Endothelial cell of umbilical vein (primary cell): ENCODE results near the gene EFEMP1.

Experiments used
- CTCF ChIP-seq, 2 donors: IDR thresholded peaks; 1 replicate in 1 of 2; 2 replicates in 1 of 2; pipeline ENCODE4 v1.5.1; 2011; ENCODE audit warnings: low read length in 2 of 2, mild to moderate bottlenecking in 2 of 2, moderate library complexity in 2 of 2, control low read depth in 1 of 2, inconsistent platforms in 1 of 2, low read depth in 1 of 2; ENCODE audit not compliant: insufficient read depth in 1 of 2; ENCODE audit errors: extremely low read depth in 1 of 2
- EZH2 ChIP-seq: IDR thresholded peaks from 2 replicates; pipeline ENCODE4 v1.6.1; 2012; ENCODE audit warnings: borderline replicate concordance, low read depth, mild to moderate bottlenecking, moderate library complexity, low read length, inconsistent platforms; ENCODE audit not compliant: severe bottlenecking
- FOS ChIP-seq: IDR thresholded peaks from 2 replicates; pipeline ENCODE4 v1.6.1; 2011; ENCODE audit warnings: mild to moderate bottlenecking, low read length, moderate library complexity, borderline replicate concordance; ENCODE audit not compliant: insufficient read depth
- JUN ChIP-seq: IDR thresholded peaks from 2 replicates; pipeline ENCODE4 v1.6.1; 2011; ENCODE audit warnings: borderline replicate concordance, low read depth; ENCODE audit not compliant: insufficient read length, insufficient read depth
- MAX ChIP-seq: IDR thresholded peaks from 2 replicates; pipeline ENCODE4 v1.6.1; 2011; ENCODE audit not compliant: insufficient read depth, insufficient read length
- MYC ChIP-seq: IDR thresholded peaks from one replicate; pipeline ENCODE4 v1.6.1; 2011; ENCODE audit warnings: mild to moderate bottlenecking, low read depth, low read length
- POLR2A ChIP-seq: IDR thresholded peaks from 2 replicates; pipeline ENCODE4 v1.6.1; 2012; ENCODE audit warnings: low read depth, mild to moderate bottlenecking, control low read depth, low read length
- POLR2AphosphoS5 ChIP-seq: IDR thresholded peaks from 2 replicates; pipeline ENCODE4 v1.6.1; 2012; ENCODE audit warnings: low read depth, mild to moderate bottlenecking, control low read depth, low read length, moderate library complexity; ENCODE audit not compliant: insufficient read depth

- TF ChIP-seq CTCF (IDR thresholded peaks at IDR 0.05; ENCODE audit: extremely low read depth in 1 of 2, insufficient read depth in 1 of 2, low read depth in 1 of 2, low read length in 2 of 2) = no peak
- no peak for TF ChIP-seq POLR2A
- TF ChIP-seq EZH2 = no peak
- TF ChIP-seq JUN = no peak
- no peak for TF ChIP-seq POLR2AphosphoS5
- TF ChIP-seq MYC = no peak
- no peak for TF ChIP-seq FOS
- TF ChIP-seq MAX = no peak
These were observed 28.0 kb upstream of the EFEMP1 start for GRCh38 chr2:55951533-55951932.
